WTC11 (cell line): ENCODE data around the gene LCNL1. TPM values are rescaled to one million over a fixed set of nuclear protein-coding genes. Genes with fewer than 3 reads are reported as not detected.

ENCODE experiments used
- AR ChIP-seq: fragments of 250-450 bp; sonication (Bioruptor Pico); IDR thresholded peaks from 2 replicates; pipeline ENCODE4 v1.9.0; 2021; ENCODE audit warnings: mild to moderate bottlenecking
- ARID4B ChIP-seq: sonication (generic); formaldehyde crosslinking; IDR thresholded peaks from 2 replicates; pipeline ENCODE4 v1.8.0; 2023; ENCODE audit warnings: missing genetic modification reagents, mild to moderate bottlenecking, borderline replicate concordance
- ATF2 ChIP-seq: sonication (generic); formaldehyde crosslinking; IDR thresholded peaks from 2 replicates; pipeline ENCODE4 v1.8.1; 2022; ENCODE audit warnings: low read depth, missing genetic modification reagents, borderline replicate concordance
- CREB1 ChIP-seq: sonication (generic); formaldehyde crosslinking; IDR thresholded peaks from 2 replicates; pipeline ENCODE4 v1.8.0; 2023; ENCODE audit warnings: mild to moderate bottlenecking, missing genetic modification reagents
- ESRRA ChIP-seq: sonication (generic); formaldehyde crosslinking; IDR thresholded peaks from 2 replicates; pipeline ENCODE4 v1.8.1; 2022; ENCODE audit warnings: mild to moderate bottlenecking, missing genetic modification reagents, borderline replicate concordance
- FOXJ3 ChIP-seq: sonication (generic); formaldehyde crosslinking; IDR thresholded peaks from 2 replicates; pipeline ENCODE4 v1.9.0; 2021; ENCODE audit warnings: missing genetic modification reagents, mild to moderate bottlenecking, borderline replicate concordance
- MXD4 ChIP-seq: fragments of 250-450 bp; sonication (Bioruptor Pico); IDR thresholded peaks from 2 replicates; pipeline ENCODE4 v1.8.0; 2021; ENCODE audit warnings: mild to moderate bottlenecking, moderate library complexity, borderline replicate concordance
- NR1H2 ChIP-seq: sonication (generic); formaldehyde crosslinking; IDR thresholded peaks from 2 replicates; pipeline ENCODE4 v1.9.0; 2021; ENCODE audit warnings: mild to moderate bottlenecking, moderate library complexity, missing genetic modification reagents
- SMAD3 ChIP-seq: sonication (generic); formaldehyde crosslinking; IDR thresholded peaks from 2 replicates; pipeline ENCODE4 v1.8.0; 2022; ENCODE audit warnings: missing genetic modification reagents, mild to moderate bottlenecking, borderline replicate concordance
- TEAD1 ChIP-seq: sonication (generic); formaldehyde crosslinking; IDR thresholded peaks from 2 replicates; pipeline ENCODE4 v1.8.0; 2022; ENCODE audit warnings: mild to moderate bottlenecking, missing genetic modification reagents
- USF1 ChIP-seq: sonication (generic); formaldehyde crosslinking; IDR thresholded peaks from 2 replicates; pipeline ENCODE4 v1.8.0; 2022; ENCODE audit warnings: mild to moderate bottlenecking, missing genetic modification reagents
- ZNF232 ChIP-seq: sonication (generic); formaldehyde crosslinking; IDR thresholded peaks from 2 replicates; pipeline ENCODE4 v1.8.0; 2022; ENCODE audit warnings: mild to moderate bottlenecking, missing genetic modification reagents
- ZNF423 ChIP-seq: fragments of 250-450 bp; sonication (Bioruptor Pico); IDR thresholded peaks from 2 replicates; pipeline ENCODE4 v2.1.2; 2022; ENCODE audit warnings: mild to moderate bottlenecking, moderate library complexity
- ZNF512 ChIP-seq: sonication (generic); formaldehyde crosslinking; IDR thresholded peaks from 2 replicates; pipeline ENCODE4 v1.8.1; 2022; ENCODE audit warnings: missing genetic modification reagents, borderline replicate concordance
- ZSCAN18 ChIP-seq: fragments of 250-450 bp; sonication (Bioruptor Pico); IDR thresholded peaks from 2 replicates; pipeline ENCODE4 v2.1.2; 2022; ENCODE audit warnings: mild to moderate bottlenecking, moderate library complexity
- total RNA-seq: library from RNA; stranded (reverse); gene quantifications from 3 replicates; pipeline ENCODE4 v1.2.3, GENCODE V29; 2021

LCNL1 gene
- total RNA-seq, 1 experiment from 2014 or later = 0.50 TPM

GRCh38 chr9:136991993-136992818 is 9.4 kb downstream of the LCNL1 start, which contains the start of gene PAXX (continued):
- TF ChIP-seq ATF2 (CRISPR knock-in tag) (peak; percentile 20; the same call in 1 of the 2 replicates), TEAD1 (CRISPR knock-in tag) (no peak), MXD4 (CRISPR knock-in tag) (no peak), ZSCAN18 (CRISPR knock-in tag) (no peak), USF1 (no peak), ESRRA (CRISPR knock-in tag) (no peak; the same call in 1 of the 2 replicates), AR (CRISPR knock-in tag) (no peak), ZNF512 (CRISPR knock-in tag) (no peak), SMAD3 (0 out of 2 replicates have a peak, but pooled peaks have one; percentile 60), CREB1 (CRISPR knock-in tag) (no peak), ARID4B (peak; percentile 39; the same call in 1 of the 2 replicates), ZNF232 (CRISPR knock-in tag) (no peak), NR1H2 (no peak), FOXJ3 (no peak), ZNF423 (CRISPR knock-in tag) (no peak)
- TF ChIP-seq, all 79 proteins: peak for 13
